ENCODE results near the gene BCL11B.

The BCL11B gene

GRCh38 chr14:99157246-99157645 is 114.8 kb downstream of the BCL11B start:
- DNase-seq (ENCODE audit: low read depth) = no peak
- no peak for TF ChIP-seq CTCF (IDR thresholded peaks at IDR 0.05; ENCODE audit: insufficient read depth, low read depth, low read length, missing control alignments)
- H3K4me3 ChIP-seq (ENCODE audit: low read depth, low read length) = no peak overlapping the region

GRCh38 chr14:99156814-99157213 is 115.2 kb downstream of the BCL11B start:
- H3K4me3 ChIP-seq (ENCODE audit: low read depth, low read length) = no peak overlapping the region
- DNase-seq (ENCODE audit: low read depth) = no peak
- TF ChIP-seq CTCF (IDR thresholded peaks at IDR 0.05; ENCODE audit: insufficient read depth, low read depth, low read length, missing control alignments) = no peak

GRCh38 chr14:99156090-99156425 is 115.9 kb downstream of the BCL11B start:
- TF ChIP-seq CTCF (IDR thresholded peaks at IDR 0.05; ENCODE audit: insufficient read depth, low read depth, low read length, missing control alignments) = no peak
- no peak for DNase-seq (ENCODE audit: low read depth)
- no peak overlapping the region for H3K4me3 ChIP-seq (ENCODE audit: low read depth, low read length)

GRCh38 chr14:99155173-99156089 is 116.6 kb downstream of the BCL11B start:
- H3K4me3 ChIP-seq (ENCODE audit: low read depth, low read length) = no peak overlapping the region
- TF ChIP-seq CTCF (IDR thresholded peaks at IDR 0.05; ENCODE audit: insufficient read depth, low read depth, low read length, missing control alignments) = no peak
- no peak for DNase-seq (ENCODE audit: low read depth)

- TF ChIP-seq CTCF (IDR thresholded peaks at IDR 0.05; ENCODE audit: insufficient read depth, low read depth, low read length, missing control alignments) = no peak
- no peak for DNase-seq (ENCODE audit: low read depth)
- H3K4me3 ChIP-seq (ENCODE audit: low read depth, low read length) = no peak overlapping the region
These were observed 121.8 kb downstream of the BCL11B start for GRCh38 chr14:99150236-99150635.

GRCh38 chr14:99148861-99149610 is 123.0 kb downstream of the BCL11B start:
- no peak for TF ChIP-seq CTCF (IDR thresholded peaks at IDR 0.05; ENCODE audit: insufficient read depth, low read depth, low read length, missing control alignments)
- no peak for DNase-seq (ENCODE audit: low read depth)
- H3K4me3 ChIP-seq (ENCODE audit: low read depth, low read length) = no peak overlapping the region
